ENCODE results near the gene CABS1.

Gene CABS1

DNA sequence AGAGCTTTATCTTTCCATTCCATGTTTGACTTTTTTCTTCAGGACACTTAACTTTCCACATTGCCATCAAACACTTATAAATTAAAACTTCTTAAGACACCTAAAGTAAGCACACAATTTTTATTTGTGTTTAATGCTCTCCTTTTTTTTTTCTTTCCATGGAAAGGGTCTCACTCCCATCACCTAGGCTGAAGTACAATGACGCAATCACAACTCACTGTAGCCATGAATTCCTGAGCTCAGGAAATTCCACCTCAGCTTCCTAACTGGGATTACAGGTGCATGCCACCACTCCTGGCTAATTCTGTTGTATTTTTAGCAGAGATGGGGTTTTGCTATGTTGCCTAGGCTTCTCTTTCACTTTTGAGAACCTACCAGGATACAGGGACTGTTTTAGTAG is 33.0 kb downstream of the CABS1 start:
- TF ChIP-seq CREB1 (IDR thresholded peaks at IDR 0.05; ENCODE audit: low read depth) (no peak), CEBPB (IDR thresholded peaks at IDR 0.05) (no peak), RAD21 (IDR thresholded peaks at IDR 0.05; ENCODE audit: low read depth) (no peak), TCF12 (IDR thresholded peaks at IDR 0.05; ENCODE audit: low read depth) (no peak), YY1 (IDR thresholded peaks at IDR 0.05; ENCODE audit: low read depth) (no peak), FOXM1 (IDR thresholded peaks at IDR 0.05; ENCODE audit: borderline replicate concordance, low read depth) (no peak), EGR1 (IDR thresholded peaks at IDR 0.05) (no peak), TAF1 (IDR thresholded peaks at IDR 0.05; ENCODE audit: low read depth) (no peak), EP300 (IDR thresholded peaks at IDR 0.05; ENCODE audit: borderline replicate concordance) (no peak), NFIC (IDR thresholded peaks at IDR 0.05) (no peak), ZBTB7A (IDR thresholded peaks at IDR 0.05; ENCODE audit: low read depth) (no peak), TEAD4 (IDR thresholded peaks at IDR 0.05) (no peak)
- TF ChIP-seq, protein P1, sequence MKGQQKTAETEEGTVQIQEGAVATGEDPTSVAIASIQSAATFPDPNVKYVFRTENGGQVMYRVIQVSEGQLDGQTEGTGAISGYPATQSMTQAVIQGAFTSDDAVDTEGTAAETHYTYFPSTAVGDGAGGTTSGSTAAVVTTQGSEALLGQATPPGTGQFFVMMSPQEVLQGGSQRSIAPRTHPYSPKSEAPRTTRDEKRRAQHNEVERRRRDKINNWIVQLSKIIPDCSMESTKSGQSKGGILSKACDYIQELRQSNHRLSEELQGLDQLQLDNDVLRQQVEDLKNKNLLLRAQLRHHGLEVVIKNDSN (IDR thresholded peaks at IDR 0.05) = no peak
- TF ChIP-seq, protein P2, sequence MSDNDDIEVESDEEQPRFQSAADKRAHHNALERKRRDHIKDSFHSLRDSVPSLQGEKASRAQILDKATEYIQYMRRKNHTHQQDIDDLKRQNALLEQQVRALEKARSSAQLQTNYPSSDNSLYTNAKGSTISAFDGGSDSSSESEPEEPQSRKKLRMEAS (IDR thresholded peaks at IDR 0.05) = no peak
- TF ChIP-seq, protein P3, sequence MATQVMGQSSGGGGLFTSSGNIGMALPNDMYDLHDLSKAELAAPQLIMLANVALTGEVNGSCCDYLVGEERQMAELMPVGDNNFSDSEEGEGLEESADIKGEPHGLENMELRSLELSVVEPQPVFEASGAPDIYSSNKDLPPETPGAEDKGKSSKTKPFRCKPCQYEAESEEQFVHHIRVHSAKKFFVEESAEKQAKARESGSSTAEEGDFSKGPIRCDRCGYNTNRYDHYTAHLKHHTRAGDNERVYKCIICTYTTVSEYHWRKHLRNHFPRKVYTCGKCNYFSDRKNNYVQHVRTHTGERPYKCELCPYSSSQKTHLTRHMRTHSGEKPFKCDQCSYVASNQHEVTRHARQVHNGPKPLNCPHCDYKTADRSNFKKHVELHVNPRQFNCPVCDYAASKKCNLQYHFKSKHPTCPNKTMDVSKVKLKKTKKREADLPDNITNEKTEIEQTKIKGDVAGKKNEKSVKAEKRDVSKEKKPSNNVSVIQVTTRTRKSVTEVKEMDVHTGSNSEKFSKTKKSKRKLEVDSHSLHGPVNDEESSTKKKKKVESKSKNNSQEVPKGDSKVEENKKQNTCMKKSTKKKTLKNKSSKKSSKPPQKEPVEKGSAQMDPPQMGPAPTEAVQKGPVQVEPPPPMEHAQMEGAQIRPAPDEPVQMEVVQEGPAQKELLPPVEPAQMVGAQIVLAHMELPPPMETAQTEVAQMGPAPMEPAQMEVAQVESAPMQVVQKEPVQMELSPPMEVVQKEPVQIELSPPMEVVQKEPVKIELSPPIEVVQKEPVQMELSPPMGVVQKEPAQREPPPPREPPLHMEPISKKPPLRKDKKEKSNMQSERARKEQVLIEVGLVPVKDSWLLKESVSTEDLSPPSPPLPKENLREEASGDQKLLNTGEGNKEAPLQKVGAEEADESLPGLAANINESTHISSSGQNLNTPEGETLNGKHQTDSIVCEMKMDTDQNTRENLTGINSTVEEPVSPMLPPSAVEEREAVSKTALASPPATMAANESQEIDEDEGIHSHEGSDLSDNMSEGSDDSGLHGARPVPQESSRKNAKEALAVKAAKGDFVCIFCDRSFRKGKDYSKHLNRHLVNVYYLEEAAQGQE (IDR thresholded peaks at IDR 0.05; ENCODE audit: low read depth) = no peak

DNA sequence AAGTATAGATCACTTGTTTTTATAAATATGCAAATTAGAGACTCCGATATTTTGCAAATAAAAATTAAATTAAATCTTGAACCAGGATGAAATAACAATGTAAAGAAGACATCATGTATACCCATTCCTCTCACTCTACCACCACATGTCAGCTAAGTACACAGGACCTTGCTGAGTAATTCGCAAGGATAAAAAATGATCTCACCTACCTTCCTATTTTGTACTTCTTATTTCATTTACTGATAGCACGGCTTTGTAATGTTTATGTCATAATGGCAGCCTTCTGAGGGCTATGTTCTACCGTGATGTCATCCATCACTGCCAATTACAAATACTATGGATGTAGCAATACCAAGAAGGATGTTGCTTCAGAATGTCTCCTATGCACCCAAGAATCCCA is 37.2 kb downstream of the CABS1 start:
- TF ChIP-seq, protein P3 (IDR thresholded peaks at IDR 0.05; ENCODE audit: low read depth) = no peak
- no peak for TF ChIP-seq TCF12 (IDR thresholded peaks at IDR 0.05; ENCODE audit: low read depth)
- TF ChIP-seq, protein P1 (IDR thresholded peaks at IDR 0.05) = no peak
- no peak for TF ChIP-seq YY1 (IDR thresholded peaks at IDR 0.05; ENCODE audit: low read depth)
- no peak for TF ChIP-seq CREB1 (IDR thresholded peaks at IDR 0.05; ENCODE audit: low read depth)
- no peak for TF ChIP-seq EGR1 (IDR thresholded peaks at IDR 0.05)
- no peak for TF ChIP-seq EP300 (IDR thresholded peaks at IDR 0.05; ENCODE audit: borderline replicate concordance)
- no peak for TF ChIP-seq FOXM1 (IDR thresholded peaks at IDR 0.05; ENCODE audit: borderline replicate concordance, low read depth)
- TF ChIP-seq RAD21 (IDR thresholded peaks at IDR 0.05; ENCODE audit: low read depth) = no peak
- TF ChIP-seq CEBPB (IDR thresholded peaks at IDR 0.05) = no peak
- TF ChIP-seq, protein P2 (IDR thresholded peaks at IDR 0.05) = no peak
- TF ChIP-seq ZBTB7A (IDR thresholded peaks at IDR 0.05; ENCODE audit: low read depth) = no peak
- TF ChIP-seq TAF1 (IDR thresholded peaks at IDR 0.05; ENCODE audit: low read depth) = no peak
- TF ChIP-seq NFIC (IDR thresholded peaks at IDR 0.05) = no peak
- TF ChIP-seq TEAD4 (IDR thresholded peaks at IDR 0.05) = no peak

DNA sequence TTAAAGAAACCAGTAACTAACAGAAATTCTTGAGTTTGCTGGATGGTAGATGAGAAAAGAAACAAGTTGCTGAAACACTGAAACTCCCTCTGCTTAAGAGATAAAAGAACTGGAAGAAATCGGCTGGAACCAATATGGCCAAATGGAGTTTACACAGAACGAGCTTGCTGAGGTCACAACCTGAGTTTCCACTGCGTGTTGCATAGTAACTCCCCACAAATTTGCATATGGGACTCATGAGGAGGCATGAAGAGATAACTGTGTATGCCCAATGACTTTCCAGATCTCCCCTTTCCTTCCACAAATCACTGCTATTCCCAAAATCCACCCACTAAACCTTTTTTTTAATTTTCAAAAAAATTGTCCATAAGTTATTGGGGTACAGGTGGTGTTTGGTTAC is 38.0 kb downstream of the CABS1 start:
- no peak for TF ChIP-seq EGR1 (IDR thresholded peaks at IDR 0.05)
- TF ChIP-seq TCF12 (IDR thresholded peaks at IDR 0.05; ENCODE audit: low read depth) = no peak
- TF ChIP-seq CREB1 (IDR thresholded peaks at IDR 0.05; ENCODE audit: low read depth) = no peak
- TF ChIP-seq, protein P2 (IDR thresholded peaks at IDR 0.05) = no peak
- TF ChIP-seq, protein P3 (IDR thresholded peaks at IDR 0.05; ENCODE audit: low read depth) = no peak
- TF ChIP-seq CEBPB (IDR thresholded peaks at IDR 0.05) = no peak
- no peak for TF ChIP-seq YY1 (IDR thresholded peaks at IDR 0.05; ENCODE audit: low read depth)
- no peak for TF ChIP-seq FOXM1 (IDR thresholded peaks at IDR 0.05; ENCODE audit: borderline replicate concordance, low read depth)

DNA sequence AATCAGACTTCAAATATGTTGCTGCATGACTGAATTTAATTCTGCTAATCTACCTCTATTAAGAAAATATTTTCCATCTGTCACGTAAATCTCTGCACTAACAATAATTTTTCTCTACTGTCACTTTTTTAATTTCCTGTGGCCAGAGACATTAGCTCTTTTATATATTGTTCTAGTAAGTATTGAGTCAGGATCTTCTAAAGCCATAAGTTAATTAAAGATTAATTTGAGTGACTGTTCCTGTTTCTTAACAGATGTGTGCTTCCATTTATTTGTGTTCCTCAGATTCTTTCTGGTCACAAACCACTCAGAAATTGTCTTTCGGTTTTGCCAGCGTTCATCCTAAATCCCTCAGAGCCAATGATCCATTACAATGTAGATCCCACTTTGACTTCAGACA is 45.8 kb downstream of the CABS1 start:
- TF ChIP-seq CEBPB (IDR thresholded peaks at IDR 0.05) = no peak
- TF ChIP-seq, protein P3 (IDR thresholded peaks at IDR 0.05; ENCODE audit: low read depth) = no peak
- TF ChIP-seq FOXM1 (IDR thresholded peaks at IDR 0.05; ENCODE audit: borderline replicate concordance, low read depth) = no peak
- TF ChIP-seq CREB1 (IDR thresholded peaks at IDR 0.05; ENCODE audit: low read depth) = no peak
- TF ChIP-seq, protein P1 (IDR thresholded peaks at IDR 0.05) = no peak
